Panc1 (cell line): ENCODE results near the gene PPBP. TPM values are rescaled to one million over a fixed set of nuclear protein-coding genes. Genes with fewer than 3 reads are reported as not detected.

ENCODE experiments used
- ATAC-seq: fragments of 200-7000 bp; cut with Tn5 transposase; 2 replicates; pipeline ENCODE4 v1.9.1; 2020; ENCODE audit warnings: mild to moderate bottlenecking, moderate library complexity
- BruUV-seq: library from RNA; stranded (reverse); fragments of 400-500 nt; replicated peaks from 2 replicates; lab custom pipeline; 2021; lab: Mats Ljungman, UMichigan
- CTCF ChIA-PET: fragments of 300-600 bp; sonication (Branson Sonifier 250); formaldehyde crosslinking; loops from one replicate; lab custom pipeline; 2022; ENCODE audit warnings: antibody characterized with exemption; lab: Charles Lee
- POLR2A ChIA-PET: fragments of 300-600 bp; sonication (Branson Sonifier 250); formaldehyde crosslinking; loops from one replicate; lab custom pipeline; 2022; ENCODE audit warnings: antibody characterized with exemption; lab: Charles Lee
- DNase-seq: peaks from one replicate; pipeline ENCODE4 v3.0.0-alpha.2; 2010; ENCODE audit warnings: low read depth, low spot score
- H3K27ac ChIP-seq: 2 replicates; pipeline ENCODE4 v1.5.1; 2011; ENCODE audit warnings: mild to moderate bottlenecking, low read length, inconsistent platforms
- H3K27me3 ChIP-seq: fragments of 200-500 bp; sonication (Bioruptor generic); 2 replicates; pipeline ENCODE4 v1.6.0; 2014; ENCODE audit warnings: low read length, inconsistent platforms; ENCODE audit not compliant: control insufficient read depth, insufficient read depth
- H3K36me3 ChIP-seq: fragments of 200-500 bp; sonication (Bioruptor generic); 2 replicates; pipeline ENCODE4 v1.5.1; 2014; ENCODE audit warnings: inconsistent platforms, mild to moderate bottlenecking, low read length, moderate library complexity; ENCODE audit not compliant: control insufficient read depth, insufficient read depth
- H3K4me1 ChIP-seq: 2 replicates; pipeline ENCODE4 v1.5.1; 2011; ENCODE audit warnings: inconsistent platforms, mild to moderate bottlenecking, low read length, moderate library complexity; ENCODE audit not compliant: control insufficient read depth, insufficient read depth
- H3K4me3 ChIP-seq, 2 experiments: 2 replicates each; pipeline ENCODE4 v1.5.1; 2011 to 2012; ENCODE audit warnings: low read depth in 2 of 2, low read length in 2 of 2, mild to moderate bottlenecking in 2 of 2, inconsistent platforms in 1 of 2, moderate library complexity in 1 of 2
- H3K9me3 ChIP-seq: fragments of 200-500 bp; sonication (Bioruptor generic); 2 replicates; pipeline ENCODE4 v1.5.1; 2014; ENCODE audit warnings: low read depth, mild to moderate bottlenecking, inconsistent platforms, low read length, moderate library complexity; ENCODE audit not compliant: control insufficient read depth, insufficient read depth
- CTCF ChIP-seq: fragments of 450-650 bp; IDR thresholded peaks from 2 replicates; pipeline ENCODE4 v1.5.1; 2017; ENCODE audit warnings: mild to moderate bottlenecking
- POLR2AphosphoS5 ChIP-seq: IDR thresholded peaks from 2 replicates; pipeline ENCODE4 v1.6.1; 2012; ENCODE audit warnings: mild to moderate bottlenecking, low read depth, low read length, moderate library complexity
- SIN3A ChIP-seq: IDR thresholded peaks from 2 replicates; pipeline ENCODE4 v1.6.1; 2012; ENCODE audit warnings: low read depth, mild to moderate bottlenecking, low read length, moderate library complexity, borderline replicate concordance; ENCODE audit not compliant: insufficient read depth
- TCF7L2 ChIP-seq: IDR thresholded peaks from 2 replicates; pipeline ENCODE4 v1.6.1; 2011; ENCODE audit warnings: mild to moderate bottlenecking, low read depth, low read length, inconsistent platforms
- in situ Hi-C: cut with HindIII; loops from 2 replicates; pipeline ENCODE4 v1.10.0; 2016; ENCODE audit warnings: low sequenced_read_pairs, low pct_unique_long_range_greater_than_20kb
- intact Hi-C: fragments of 100-400 bp; cut with micrococcal nuclease; formaldehyde crosslinking; loops from one replicate; pipeline ENCODE4 v1.10.0; 2022; ENCODE audit not compliant: unreplicated experiment
- total RNA-seq: library from RNA; stranded (reverse); gene quantifications from one replicate; pipeline ENCODE4 v1.2.1, GENCODE V29; 2021; ENCODE audit not compliant: unreplicated experiment
- TF ChIP-seq, protein P1 (sequence below), 2 experiments: IDR thresholded peaks; 2 replicates each; pipeline ENCODE4 v1.6.1; 2011 to 2012; ENCODE audit warnings: low read depth in 2 of 2, control low read depth in 1 of 2, low read length in 1 of 2, mild to moderate bottlenecking in 1 of 2, moderate library complexity in 1 of 2; ENCODE audit not compliant: insufficient read depth in 1 of 2

Gene PPBP
- total RNA-seq, 1 experiment from 2014 or later: not detected

DNA sequence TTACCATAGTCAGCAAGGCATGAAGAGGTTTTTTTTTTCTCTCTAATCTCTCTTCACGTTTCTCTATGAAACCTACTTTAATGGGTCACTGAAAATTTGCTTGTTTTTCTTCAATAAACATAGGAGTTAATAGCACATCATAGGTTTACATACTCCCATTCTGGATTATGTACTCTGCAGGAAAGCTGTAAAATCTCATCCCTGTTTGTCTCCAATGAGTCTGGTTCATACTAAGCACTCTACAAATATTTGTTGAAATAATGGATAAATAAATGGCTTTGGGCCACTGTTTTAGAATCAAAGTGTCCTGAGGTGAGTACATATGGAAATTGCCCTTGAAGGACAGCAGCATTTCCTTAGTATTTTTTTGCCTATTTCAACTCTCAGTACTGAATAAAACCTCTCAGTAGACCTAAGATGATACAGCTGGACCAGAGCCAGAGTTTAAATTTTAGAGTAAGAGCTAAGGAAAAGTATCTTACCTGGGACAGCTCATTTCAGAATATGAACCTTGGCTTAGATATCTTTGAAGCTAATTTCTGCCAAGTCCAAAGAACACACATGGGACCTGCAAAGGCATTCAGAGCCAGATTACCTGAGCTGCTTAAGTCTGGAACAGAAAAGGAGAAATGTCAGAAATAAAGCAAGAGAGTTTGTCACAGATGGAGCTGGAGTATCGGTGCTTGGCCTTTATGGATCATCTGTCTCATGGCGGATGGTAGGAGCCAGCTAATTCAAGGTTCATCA is 40.6 kb downstream of the PPBP start:
- DNase-seq (no peak), ATAC-seq (no peak)
- TF ChIP-seq, protein P1, sequence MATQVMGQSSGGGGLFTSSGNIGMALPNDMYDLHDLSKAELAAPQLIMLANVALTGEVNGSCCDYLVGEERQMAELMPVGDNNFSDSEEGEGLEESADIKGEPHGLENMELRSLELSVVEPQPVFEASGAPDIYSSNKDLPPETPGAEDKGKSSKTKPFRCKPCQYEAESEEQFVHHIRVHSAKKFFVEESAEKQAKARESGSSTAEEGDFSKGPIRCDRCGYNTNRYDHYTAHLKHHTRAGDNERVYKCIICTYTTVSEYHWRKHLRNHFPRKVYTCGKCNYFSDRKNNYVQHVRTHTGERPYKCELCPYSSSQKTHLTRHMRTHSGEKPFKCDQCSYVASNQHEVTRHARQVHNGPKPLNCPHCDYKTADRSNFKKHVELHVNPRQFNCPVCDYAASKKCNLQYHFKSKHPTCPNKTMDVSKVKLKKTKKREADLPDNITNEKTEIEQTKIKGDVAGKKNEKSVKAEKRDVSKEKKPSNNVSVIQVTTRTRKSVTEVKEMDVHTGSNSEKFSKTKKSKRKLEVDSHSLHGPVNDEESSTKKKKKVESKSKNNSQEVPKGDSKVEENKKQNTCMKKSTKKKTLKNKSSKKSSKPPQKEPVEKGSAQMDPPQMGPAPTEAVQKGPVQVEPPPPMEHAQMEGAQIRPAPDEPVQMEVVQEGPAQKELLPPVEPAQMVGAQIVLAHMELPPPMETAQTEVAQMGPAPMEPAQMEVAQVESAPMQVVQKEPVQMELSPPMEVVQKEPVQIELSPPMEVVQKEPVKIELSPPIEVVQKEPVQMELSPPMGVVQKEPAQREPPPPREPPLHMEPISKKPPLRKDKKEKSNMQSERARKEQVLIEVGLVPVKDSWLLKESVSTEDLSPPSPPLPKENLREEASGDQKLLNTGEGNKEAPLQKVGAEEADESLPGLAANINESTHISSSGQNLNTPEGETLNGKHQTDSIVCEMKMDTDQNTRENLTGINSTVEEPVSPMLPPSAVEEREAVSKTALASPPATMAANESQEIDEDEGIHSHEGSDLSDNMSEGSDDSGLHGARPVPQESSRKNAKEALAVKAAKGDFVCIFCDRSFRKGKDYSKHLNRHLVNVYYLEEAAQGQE (IDR thresholded peaks at IDR 0.05; ENCODE audit: insufficient read depth in 1 of 2, low read depth in 2 of 2, low read length in 1 of 2): no peak
- TF ChIP-seq CTCF: no peak
- TF ChIP-seq TCF7L2: no peak
- TF ChIP-seq SIN3A: no peak
- TF ChIP-seq POLR2AphosphoS5: no peak
- Histone ChIP-seq H3K27me3 (peaks cover 3% of the 10 kb centered on the region; the same call in 1 of the 2 replicates), H3K36me3 (no peaks in the 10 kb centered on the region), H3K4me1 (no peaks in the 10 kb centered on the region), H3K27ac (no peak overlapping the region), H3K4me3 (no peak overlapping the region), H3K9me3 (no peaks in the 10 kb centered on the region)
- CTCF ChIA-PET: no interaction called here
- intact Hi-C loops (no loop called here), in situ Hi-C loops (no loop called here)
- POLR2A ChIA-PET: interaction anchor here (0.5 to 0.7 kb wide), 2 partner anchors 384 to 645 kb away, joined by 3 to 4 read pairs; no protein-coding TSS in a partner anchor
- no TSS peak for BruUV-seq

DNA sequence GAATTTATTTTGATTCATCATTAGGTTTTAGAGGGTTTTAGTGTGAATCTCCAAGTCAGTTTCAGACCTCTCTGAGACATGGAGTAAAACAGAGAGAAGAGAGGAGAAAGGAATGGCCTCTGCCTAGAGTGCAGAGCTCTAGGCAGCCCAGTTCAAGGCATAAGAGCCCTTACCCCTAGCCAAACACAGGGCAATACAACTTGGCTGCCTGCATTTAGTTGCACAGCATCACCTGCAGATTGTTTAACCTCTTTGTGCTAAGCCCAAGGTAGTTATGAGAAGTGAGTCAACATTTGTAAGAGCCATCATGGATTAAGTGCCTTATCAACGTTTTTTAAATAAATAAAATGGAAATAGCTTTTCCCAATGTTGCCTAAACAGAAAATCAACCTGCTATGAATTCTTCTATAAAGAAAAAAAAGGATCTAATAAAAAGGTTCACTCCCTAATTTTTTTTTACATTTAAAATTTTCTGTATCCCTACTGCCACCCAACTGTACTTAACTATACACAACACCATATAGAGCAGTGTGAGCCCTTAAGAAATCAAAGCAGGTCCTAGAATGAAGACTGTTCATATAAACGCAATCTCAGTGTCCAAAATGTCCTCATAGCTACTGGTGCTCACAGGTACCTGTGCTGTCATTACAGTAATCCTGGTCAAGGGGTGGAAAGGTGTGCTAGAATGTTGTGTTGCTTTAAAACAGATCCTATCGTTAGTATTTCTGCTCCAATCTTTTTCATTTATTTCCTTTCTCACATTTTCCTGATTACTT is 42.1 kb downstream of the PPBP start:
- Histone ChIP-seq H3K27ac (no peak overlapping the region), H3K9me3 (no peaks in the 10 kb centered on the region), H3K4me3 (no peak overlapping the region), H3K36me3 (no peaks in the 10 kb centered on the region), H3K4me1 (no peaks in the 10 kb centered on the region), H3K27me3 (peaks cover 3% of the 10 kb centered on the region; the same call in 1 of the 2 replicates)
- in situ Hi-C loops: no loop called here
- ChIA-PET POLR2A (no interaction called here), CTCF (no interaction called here)
- no peak for DNase-seq
- intact Hi-C loops: no loop called here
- no peak for TF ChIP-seq POLR2AphosphoS5
- no peak for TF ChIP-seq TCF7L2
- TF ChIP-seq, protein P1 (IDR thresholded peaks at IDR 0.05; ENCODE audit: insufficient read depth in 1 of 2, low read depth in 2 of 2, low read length in 1 of 2): no peak
- no peak for TF ChIP-seq SIN3A
- TF ChIP-seq CTCF: no peak
- BruUV-seq: no TSS peak
- no peak for ATAC-seq
